Measurements from ENCODE around the gene MRGPRE.

Gene MRGPRE

DNA sequence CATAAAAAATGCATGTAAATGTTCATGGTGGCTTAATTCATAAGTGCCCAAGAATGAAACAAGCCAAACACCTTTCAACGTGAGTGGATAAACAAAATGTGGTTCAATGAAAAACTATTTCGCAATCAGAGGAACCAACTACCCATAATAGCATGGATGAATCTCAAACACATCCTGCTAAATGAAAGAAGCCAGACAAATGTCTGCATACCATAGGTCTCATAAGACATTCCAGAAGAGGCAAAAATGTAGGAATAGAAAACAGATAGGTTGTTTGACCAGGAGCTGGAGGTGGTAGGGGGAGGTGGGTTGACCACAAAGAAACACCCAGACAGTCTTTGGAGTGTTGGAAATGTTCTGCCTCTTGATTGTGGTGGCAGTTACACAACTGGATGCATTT is 53.9 kb downstream of the MRGPRE start:
- no peak for DNase-seq (ENCODE audit: low read depth in 1 of 2, low spot score in 1 of 2)

- no peak for DNase-seq (ENCODE audit: low read depth in 1 of 2, low spot score in 1 of 2)
These were observed 54.3 kb downstream of the MRGPRE start for GRCh38 chr11:3177931-3178330.
